Esophagus muscularis mucosa (tissue), 4 donors: ENCODE measurements around the gene HERC6.

Experiments used
- EP300 ChIP-seq: sonication (generic); formaldehyde crosslinking; IDR thresholded peaks from one replicate; pipeline ENCODE4 v1.6.1; 2017; ENCODE audit warnings: antibody characterized with exemption
- POLR2A ChIP-seq: fragments of 450-650 bp; IDR thresholded peaks from one replicate; pipeline ENCODE4 v1.6.1; 2017; ENCODE audit warnings: antibody characterized with exemption, moderate library complexity, mild to moderate bottlenecking, low read depth
- POLR2AphosphoS5 ChIP-seq, 2 donors: sonication (generic); formaldehyde crosslinking; IDR thresholded peaks; one replicate each; pipeline ENCODE4 v1.6.1; 2017; ENCODE audit warnings: antibody characterized with exemption in 2 of 2
- TF ChIP-seq, protein P1 (sequence below), 3 experiments: fragments of 200-600 bp in 2 of 3; fragments of 450-650 bp in 1 of 3; sonication (generic) in 2 of 3; IDR thresholded peaks; one replicate each; pipeline ENCODE4 v1.5.1; 2017 to 2019; ENCODE audit warnings: antibody characterized with exemption in 3 of 3, mild to moderate bottlenecking in 2 of 3, moderate library complexity in 1 of 3

DNA sequence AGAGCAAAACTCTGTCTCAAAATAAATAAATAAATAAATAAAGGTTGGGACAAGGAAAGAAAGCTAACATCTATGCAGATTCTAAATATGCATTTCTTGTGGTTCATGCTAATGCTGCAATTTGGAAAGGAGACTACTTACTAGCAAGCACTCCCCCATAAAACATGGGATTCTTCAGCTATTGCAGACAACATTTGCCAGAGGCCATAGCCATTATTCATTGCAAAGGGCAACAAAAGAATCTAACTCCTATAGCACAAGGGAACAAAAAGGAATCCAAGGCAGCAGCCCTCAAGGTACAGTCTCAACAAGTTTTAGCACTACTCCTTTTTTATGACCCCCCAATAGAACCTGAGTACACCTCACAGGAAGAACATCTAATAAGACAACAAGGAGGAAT, 70.2 kb downstream of the HERC6 start:
- TF ChIP-seq EP300 (no peak), POLR2A (no peak), POLR2AphosphoS5 (IDR thresholded peaks at IDR 0.05) (no peak)
- TF ChIP-seq, protein P1, sequence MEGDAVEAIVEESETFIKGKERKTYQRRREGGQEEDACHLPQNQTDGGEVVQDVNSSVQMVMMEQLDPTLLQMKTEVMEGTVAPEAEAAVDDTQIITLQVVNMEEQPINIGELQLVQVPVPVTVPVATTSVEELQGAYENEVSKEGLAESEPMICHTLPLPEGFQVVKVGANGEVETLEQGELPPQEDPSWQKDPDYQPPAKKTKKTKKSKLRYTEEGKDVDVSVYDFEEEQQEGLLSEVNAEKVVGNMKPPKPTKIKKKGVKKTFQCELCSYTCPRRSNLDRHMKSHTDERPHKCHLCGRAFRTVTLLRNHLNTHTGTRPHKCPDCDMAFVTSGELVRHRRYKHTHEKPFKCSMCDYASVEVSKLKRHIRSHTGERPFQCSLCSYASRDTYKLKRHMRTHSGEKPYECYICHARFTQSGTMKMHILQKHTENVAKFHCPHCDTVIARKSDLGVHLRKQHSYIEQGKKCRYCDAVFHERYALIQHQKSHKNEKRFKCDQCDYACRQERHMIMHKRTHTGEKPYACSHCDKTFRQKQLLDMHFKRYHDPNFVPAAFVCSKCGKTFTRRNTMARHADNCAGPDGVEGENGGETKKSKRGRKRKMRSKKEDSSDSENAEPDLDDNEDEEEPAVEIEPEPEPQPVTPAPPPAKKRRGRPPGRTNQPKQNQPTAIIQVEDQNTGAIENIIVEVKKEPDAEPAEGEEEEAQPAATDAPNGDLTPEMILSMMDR (IDR thresholded peaks at IDR 0.05): no peak
